Subcutaneous adipose tissue (tissue), 4 donors: ENCODE results near the gene CTNNBIP1. TPM values are rescaled to one million over a fixed set of nuclear protein-coding genes. Genes with fewer than 3 reads are reported as not detected.

Experiments used
- CTCF ChIP-seq: fragments of 450-650 bp; IDR thresholded peaks from one replicate; pipeline ENCODE4 v1.5.1; 2016; ENCODE audit warnings: low read depth, mild to moderate bottlenecking, control low read depth, antibody characterized with exemption, moderate library complexity
- total RNA-seq, 4 donors: library from RNA; depleted of rRNA; stranded (reverse); fragments of >200 nt; gene quantifications; one replicate each; pipeline ENCODE4 v1.1.0, GENCODE V29; 2016

The CTNNBIP1 gene
- total RNA-seq, 4 donors from 2014 or later = 10.8 to 45.2 (median 17.1) TPM

DNA sequence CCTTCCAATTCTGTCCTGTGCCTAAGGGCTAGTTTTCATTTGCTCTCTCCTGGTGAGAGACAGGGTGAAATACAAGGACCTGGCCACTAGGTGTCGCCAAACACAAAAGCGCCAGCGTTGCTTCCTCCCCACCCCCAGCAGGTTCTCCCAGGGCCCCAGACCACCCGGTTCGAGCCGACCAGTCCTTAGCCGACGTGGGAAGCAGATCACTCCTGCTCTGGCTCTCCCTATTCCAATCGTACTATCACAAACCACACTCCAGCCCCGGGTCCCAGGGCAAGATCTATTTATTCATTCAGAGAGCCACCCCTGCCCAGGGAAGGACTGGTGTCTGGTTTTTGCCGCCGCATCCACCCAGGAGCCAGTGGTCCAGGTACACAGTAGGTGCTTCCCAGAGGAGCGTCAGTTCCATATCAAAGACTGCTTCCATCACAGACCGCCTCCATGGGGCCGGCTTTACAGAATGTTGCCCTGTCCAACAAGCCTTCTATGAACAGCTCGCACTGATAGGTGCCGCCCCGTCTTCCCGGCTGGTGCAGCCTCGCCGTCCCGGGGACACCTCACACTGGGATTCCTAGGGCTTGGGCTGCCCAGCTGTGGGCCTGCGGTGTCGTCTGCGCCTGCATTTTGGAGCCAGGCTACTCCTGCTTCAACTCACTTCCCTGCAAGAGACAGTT is 35.0 kb downstream of the CTNNBIP1 start:
- TF ChIP-seq CTCF = no peak

DNA sequence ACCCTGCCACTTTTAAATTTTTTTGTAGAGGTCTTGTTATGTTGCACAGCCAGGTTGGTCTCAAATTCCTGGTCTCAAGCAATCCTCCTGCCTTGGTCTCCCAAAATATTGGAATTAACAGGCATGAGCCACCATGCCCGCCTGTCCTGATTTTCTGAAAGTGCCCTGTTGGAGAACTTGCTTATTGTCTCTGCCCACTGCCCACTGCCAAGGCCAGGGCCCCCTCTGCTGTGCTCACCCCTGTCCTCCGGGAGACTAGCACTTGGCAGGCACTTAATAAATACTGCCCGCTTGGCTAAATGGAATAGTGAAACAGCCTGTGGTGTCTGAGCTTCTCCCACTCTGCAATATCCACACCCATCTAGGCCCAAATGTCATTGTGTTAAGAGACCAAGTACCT is 35.7 kb downstream of the CTNNBIP1 start:
- no peak for TF ChIP-seq CTCF

GRCh38 chr1:9873992-9874391 is 36.1 kb downstream of the CTNNBIP1 start:
- no peak for TF ChIP-seq CTCF

DNA sequence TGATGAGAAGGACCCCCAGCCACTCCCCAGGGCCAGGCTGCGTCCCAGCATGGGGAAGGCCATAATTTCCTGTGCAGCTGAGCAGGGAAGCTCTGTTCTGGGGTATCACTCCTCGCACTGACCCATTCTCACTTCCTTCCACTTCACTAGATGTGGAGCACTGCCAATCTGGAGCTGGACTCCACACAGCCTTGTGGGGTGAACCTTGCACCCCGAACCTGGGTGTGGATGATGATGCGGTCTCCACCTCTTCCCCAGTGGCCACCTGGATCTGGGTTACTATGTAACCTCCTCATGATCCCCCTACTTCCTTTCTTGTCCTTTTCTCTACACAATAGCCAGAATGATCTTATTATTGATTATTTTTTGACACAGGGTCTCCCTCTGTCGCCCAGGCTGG is 36.7 kb downstream of the CTNNBIP1 start:
- no peak for TF ChIP-seq CTCF

DNA sequence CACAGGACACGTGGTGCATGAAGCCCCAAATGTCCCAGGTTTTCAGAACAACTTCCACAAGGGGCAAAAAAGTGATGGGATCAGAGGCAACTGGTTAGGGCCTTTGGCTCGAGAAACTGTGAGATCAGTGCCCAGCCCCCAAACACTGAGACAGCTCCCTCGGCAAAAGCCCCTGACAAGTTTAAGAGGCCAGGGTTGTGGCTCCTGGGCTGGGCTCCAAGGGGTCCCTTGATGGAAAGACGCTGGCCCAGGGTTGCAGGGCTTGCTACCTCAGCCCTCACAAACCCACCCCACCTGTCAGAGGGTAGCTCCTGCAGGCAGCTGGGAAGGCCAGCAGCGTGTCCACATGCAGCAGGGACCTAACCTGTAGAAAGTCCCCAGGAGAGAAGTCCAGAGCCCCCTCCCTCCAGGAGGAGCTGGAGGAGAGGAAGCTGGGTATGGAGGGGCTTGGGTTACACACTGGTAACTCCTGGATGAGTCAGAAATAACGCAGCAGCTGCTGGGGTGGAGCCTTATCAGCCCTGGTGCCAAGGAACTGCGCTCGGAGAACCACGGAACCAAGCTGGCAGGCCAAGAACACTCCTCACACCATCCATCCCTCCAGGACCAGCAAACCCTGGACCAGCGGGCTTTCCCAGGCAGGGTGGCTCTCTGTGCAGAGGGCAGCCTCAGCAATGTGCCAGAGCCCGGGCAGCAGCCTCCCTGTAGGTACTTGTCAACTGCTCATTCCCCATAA is 37.5 kb downstream of the CTNNBIP1 start:
- TF ChIP-seq CTCF = no peak

DNA sequence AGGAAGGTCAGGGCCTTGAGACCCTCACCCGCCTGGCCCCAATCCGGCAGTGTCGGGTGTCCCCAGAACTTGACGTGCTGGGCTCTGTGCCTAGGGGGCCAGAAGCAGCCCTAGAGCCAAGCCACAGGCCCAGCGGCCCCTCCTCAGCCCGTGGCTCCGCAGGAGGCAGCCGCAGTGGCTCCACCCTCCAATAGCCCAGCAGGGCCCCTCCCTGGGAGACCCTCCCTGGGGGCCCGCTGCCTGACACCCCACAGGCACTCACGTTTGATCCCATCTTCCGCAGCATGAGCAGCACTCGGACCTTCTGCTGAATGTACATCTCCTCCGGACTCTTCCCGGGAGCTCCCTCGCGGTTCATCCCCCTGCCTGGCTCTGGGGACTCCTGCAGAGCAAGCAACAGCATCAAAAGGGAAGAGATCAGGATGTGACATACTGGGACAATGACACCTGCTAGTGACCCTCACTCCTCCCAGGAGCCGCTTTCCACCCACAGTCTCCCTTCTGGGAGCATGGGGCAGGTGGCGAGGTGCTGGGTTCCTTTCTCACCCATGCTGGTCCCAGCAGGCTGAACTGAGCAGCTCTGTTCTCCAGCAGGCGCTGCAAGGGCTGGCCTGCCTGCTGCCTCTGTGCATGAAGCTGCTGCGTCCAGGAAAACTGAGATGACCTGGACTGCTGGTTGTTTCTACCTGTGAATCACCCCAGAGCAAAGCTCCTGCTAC is 38.2 kb downstream of the CTNNBIP1 start:
- no peak for TF ChIP-seq CTCF

DNA sequence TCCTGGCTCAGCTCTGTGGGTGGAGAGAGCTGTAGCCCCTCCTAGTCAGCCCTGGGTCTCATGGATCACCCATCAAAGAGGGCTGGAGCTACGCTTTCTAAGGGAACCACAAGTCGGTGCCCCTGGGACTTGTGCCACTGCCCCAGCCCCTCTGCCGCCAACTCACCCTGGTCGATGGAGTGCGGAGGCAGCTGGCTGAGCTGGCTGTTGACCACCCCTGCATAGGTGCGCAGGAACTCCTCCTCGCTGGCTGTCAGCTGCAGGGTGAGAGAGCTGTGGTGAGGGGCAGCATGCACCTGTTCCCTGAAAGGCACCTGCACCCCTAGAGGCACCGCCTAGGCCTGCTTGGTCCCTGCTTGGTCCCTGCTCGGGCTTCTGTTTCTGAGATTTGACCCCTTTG is 39.0 kb downstream of the CTNNBIP1 start:
- TF ChIP-seq CTCF = no peak
